ENCODE results near the gene CEMIP.

GRCh38 chr15:80904998-80905397 is 125.8 kb downstream of the CEMIP start:
- TF ChIP-seq MLLT1 (IDR thresholded peaks at IDR 0.05) (no peak), SIN3A (IDR thresholded peaks at IDR 0.05; ENCODE audit: low read depth, low read length) (no peak), POLR2AphosphoS5 (IDR thresholded peaks at IDR 0.05; ENCODE audit: low read length) (no peak), NFXL1 (IDR thresholded peaks at IDR 0.05; ENCODE audit: borderline replicate concordance) (no peak), NR2C2 (IDR thresholded peaks at IDR 0.05; ENCODE audit: borderline replicate concordance, control insufficient read depth, insufficient read length, low read depth) (no peak), ZNF274 (IDR thresholded peaks at IDR 0.05; ENCODE audit: insufficient read depth, insufficient read length) (no peak), FOXK2 (IDR thresholded peaks at IDR 0.05) (no peak)

Data from GM12878 (cell line).